Stimulated activated CD4-positive, alpha-beta T cell treated with anti-CD3 and anti-CD28 coated beads, Interleukin-1b, Interleukin-23, amount 100 ng/mL, for 4 hours (primary cell): Measurements from ENCODE around the gene SPSB3.

Experiments used
- DNase-seq, 2 donors: peaks; one replicate each; pipeline ENCODE4 v3.0.0-alpha.2; 2020; ENCODE audit warnings: low read depth in 2 of 2

Gene SPSB3

DNA sequence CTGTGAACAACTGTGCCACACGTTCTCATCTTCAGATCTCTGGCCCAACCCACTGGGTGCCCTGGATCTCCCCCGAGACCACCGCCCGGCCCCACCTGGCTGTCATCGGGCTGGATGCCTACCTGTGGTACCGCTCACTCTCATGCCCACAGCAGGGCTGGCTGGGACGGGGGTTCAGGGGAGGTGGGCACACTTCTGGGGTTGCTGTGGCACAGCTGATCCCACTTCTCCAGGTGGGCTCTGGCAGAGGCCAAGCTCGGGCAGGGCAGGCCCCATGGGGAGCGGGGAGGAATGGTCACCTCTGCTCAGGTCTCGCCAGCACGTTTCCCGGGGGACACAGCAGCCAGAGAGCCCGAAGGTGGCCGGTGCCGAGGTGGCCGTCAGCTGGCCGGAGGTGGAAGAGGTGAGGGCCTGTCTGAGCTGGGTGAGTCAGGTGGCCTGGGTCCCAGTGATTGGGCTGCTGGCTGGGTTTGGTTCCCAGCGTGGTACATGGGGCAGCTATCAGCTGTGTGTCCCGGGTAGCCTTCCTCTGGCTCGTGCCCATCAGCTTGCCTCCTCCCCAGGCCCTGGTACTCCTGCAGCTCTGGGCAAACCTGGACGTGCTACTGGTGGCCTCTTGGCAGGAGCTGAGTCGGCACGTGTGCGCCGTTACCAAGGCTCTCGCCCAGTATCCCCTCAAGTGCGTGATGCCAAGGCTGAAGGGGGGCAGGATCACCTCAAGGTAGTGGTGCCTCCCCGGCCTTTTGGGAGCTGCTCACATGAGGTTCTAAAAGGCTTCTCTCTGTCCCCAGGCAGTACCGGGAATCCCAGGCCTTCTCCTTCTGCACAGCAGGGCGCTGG is 7.1 kb downstream of the SPSB3 start:
- no peak for DNase-seq

DNA sequence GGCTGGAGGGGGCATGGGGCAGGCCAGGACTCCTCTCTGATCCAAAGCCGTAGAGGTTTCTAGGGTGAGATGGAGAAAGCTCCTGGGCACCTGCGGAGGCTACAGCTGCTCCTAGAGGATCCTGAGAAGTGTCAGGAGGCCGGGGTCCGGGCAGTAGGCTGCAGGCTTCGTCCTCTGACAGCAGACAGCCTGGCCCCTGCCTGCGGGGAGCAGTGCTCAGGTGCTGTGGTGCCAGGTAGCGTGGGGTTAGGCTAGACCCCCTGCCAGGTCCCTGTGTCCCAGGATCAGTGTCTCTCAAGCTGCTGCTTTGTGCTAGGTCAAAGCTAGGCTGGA is 8.0 kb downstream of the SPSB3 start:
- no peak for DNase-seq

DNA sequence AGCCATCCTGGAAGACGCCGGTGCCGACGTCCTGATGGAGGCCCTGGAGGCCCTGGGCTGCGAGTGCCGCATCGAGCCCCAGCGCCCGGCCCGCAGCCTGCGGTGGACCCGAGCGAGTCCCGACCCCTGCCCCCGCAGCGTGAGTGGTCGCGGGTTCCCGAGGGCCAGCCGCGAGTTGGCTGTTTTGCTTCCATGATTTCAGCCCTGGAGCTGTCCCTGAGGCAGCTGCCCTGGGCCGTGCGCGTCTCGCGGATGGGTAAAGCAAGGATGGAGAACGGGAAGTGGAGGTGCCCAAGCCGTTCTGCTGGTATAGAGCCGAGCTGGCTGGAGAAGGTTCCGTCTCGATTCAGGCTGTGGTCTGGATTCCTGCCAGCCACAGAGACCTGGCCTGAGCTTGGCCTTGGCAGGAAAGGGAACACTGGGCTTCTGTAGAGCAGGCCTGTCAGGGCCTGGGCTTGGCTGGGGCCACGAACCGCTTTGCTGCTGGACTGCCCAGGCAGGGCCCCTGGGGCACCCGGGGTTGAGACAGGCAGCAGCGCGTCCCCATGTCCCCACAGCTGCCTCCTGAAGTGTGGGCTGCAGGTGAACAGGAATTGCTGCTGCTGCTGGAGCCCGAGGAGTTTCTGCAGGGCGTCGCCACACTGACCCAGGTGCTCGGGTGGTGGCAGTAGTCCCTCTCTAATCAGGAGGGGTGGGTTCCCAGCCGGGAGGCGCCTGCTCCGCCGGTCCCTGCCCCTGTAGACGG is 8.5 kb downstream of the SPSB3 start:
- no peak for DNase-seq

DNA sequence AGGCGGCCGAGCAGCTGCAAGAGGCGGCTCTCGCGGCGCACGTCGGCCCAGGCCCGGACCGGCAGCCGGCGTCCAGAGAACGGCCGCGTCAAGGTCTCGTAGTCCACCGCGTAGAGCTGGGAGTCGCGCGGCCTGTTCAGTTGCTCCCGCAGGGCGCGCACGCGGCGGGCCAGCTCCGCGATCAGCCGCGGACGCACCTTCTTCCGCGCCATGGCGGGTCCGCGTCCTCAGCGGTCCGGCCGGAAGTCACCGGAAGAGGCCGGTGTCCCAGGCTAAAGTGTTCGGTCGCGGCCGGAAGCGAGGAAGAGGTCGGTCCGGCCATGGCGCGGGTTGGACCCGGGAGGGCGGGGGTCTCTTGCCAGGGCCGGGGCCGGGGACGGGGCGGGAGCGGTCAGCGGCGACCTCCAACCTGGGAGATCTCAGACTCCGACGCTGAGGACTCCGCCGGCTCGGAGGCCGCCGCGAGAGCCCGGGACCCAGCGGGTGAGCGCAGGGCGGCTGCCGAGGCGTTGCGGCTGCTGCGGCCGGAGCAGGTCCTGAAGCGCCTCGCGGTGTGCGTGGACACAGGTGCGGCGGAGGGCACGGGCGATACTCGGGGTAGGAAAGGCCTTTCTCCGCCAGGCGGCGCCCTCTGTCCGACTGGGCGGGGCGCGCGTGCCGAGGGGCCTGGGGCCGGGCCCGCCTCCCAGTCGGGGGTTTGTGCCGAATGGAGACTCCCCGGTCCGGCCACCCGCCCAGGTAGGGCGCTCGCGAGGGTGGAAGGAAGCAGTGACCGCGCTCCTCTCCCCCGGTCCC is 9.3 kb downstream of the SPSB3 start, which contains the start of gene MRPS34:
TSS of gene MRPS34 (minus strand) at position 227 of the 795 bp plus-strand sequence. CDS start at position 212, 15 bp downstream.
- DNase-seq = peak; percentile 65 to 77

DNA sequence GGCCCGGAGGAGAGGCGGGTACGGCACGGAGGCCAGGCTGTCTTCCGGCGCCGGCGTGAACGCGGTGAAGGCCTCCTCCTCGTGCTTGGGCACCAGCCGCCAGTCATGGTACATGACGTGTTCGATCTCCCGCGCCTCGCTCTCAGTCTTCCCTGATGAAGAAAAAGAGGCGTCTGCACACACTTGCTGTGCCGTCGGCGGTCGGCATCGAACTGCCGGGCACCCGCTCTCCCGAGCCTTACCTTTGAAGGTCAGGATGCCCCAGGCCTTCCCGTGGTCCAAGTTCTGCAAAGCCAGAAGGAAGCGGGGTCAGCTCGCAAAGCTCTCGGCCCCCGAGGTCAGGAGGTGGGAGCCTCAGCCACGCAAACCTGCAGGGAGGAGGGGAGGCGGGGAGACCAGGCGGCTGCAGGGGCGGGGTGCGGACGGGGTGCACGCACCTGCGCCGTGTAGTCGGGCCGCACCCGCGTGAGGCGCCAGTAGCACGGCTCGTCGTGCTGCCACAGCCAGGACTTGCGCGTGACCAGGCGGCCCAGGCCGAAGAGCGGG is 9.9 kb downstream of the SPSB3 start, which contains the start of gene EME2:
TSS of gene EME2 (plus strand) at position 449 of the 546 bp plus-strand sequence. CDS start 418 bp downstream, outside the sequence.
- DNase-seq = peak in 1 of 2 donors; percentile 43

DNA sequence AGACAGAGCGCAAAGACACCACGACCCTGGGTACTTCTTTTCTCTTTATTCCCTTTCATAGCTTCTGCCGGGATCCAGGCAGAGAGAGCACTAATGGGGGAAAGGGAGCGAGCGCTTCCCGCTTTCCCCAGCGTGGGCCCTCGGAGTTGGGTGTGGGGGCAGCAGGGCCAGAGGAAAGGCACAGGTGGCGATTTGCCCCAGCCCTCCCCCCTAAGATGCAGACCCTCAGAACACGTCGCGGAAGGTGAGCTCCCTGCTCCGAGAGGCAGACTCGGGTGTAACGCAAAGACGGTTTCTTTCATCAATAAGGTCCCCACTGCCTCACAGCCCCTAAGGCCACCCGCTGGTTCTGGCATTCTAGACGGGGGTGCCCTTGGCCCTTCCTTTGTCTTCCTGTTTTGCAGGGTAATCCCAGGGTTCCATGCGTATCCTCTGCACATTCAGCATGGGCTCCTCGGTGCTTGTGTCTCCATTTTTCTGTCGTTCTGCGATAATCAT is 10.5 kb downstream of the SPSB3 start:
- DNase-seq = no peak

DNA sequence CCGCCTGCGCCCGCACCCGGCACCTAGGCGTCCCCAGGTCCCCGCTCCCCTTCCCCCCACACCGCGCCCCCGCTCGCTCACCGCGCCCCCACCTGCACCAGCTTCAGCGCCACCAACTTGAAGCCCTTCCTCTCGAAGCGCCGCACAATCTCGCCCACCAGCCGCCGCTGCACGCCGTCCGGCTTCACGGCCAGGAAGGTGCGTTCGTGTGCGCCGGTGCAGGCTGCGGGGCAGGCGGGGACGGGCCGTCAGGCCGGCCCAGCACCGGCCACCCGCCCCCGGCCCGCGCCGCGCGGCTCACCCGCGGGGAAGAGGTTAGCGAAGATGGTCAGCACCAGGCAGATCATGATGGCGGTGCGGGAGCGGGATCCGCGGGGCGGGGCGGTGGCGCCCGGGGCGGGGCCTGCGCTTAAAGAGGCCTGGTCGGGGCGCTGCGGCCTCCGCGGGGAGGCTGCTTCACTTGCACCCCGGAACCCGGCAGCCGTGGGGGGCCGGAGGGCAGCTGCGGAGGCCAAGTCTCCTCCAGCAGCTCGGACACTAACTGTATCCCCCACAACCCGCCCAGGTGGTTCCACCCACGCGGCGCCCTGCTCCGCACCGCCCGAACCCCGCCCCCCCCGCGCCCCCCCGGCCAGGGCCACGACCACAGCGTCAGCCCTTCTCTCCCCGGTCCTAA is 11.0 kb downstream of the SPSB3 start, which contains the start of gene NME3:
TSS of gene NME3 (minus strand) at position 356 of the 676 bp plus-strand sequence. CDS start at position 347, 9 bp downstream.
- peak; percentile 56 to 78 for DNase-seq

DNA sequence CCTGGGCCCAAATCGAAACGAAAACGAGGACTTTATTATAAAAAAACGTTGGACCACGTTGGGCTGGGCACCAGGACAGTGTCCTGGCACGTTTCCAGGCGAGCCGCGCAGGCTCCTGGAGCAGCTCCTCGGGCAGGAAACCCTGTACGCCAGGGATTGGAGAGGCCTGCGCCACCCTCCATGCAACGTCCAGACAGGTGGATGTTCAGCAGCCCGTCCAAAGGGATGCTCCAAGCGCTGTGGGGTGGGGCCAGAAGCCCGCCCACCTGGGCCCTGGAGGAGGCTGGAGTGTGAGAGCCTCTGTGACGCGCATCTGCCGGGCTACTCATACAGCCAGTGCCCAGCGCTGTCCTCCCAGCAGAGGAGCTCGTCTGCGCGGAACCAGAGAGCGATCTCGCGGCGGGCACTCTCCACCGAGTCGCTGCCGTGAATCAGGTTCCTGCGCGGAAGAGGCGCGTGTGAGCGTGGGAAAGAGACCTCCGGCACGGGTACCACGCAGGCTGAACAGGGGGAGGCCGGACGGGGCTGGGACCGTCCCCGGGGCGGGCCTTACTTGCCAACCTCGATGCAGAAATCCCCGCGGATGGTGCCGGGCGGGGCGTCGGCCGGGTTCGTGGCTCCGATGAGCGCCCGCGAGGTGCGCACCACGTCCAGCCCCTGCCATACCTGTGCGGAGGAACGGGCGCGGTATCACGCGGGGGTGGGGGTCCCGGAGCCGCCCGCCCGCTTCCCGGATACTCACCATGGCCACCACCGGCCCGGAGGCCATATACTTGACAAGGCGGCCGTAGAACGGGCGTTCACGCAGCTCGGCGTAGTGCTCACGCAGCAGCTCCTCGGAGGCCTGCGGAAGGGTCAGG is 11.8 kb downstream of the SPSB3 start:
- peak in 1 of 2 donors; percentile 66 for DNase-seq

DNA sequence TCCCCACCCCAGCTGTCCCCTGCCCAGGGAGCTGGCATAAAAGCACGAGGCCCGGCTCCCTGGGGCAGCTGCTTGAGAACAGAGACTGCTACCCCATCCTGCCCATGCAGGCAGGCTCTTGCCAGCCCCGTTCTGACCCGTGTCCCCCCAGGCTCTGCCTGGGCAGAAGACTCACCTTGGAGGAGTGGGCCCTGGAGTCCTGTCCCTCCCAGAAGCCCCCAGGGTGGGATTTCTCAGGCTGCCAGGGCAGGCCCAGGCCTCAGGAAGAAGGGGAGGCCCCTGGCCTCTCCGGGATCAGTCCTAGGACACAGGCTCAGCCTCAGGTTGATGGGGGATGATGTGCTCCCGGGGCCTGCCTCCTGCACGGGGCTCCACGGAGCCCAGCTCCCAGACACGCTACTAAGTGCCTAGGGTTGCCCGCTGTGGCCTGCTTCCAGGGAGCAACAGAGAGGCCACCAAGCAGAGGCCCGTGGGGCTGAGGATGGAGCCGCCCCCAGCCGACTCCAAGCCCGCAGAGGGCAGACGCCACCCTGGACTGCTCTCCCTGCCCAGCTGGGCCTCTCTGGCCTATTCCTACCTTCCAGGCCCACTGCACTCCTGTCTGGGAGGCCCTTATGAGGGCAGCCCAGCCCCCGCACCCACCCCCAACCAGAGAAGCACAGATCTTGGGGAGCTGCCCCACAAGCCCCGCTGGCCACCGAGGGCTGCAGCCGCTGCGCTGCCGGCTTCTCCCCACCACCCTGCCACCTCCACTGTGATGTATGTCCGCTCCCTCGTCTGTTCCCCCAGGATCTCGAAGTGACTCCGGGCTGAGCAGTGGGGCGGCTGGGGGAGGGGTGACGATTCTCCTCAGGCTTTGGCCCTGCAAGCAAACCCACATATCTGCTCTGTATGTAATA is 12.7 kb downstream of the SPSB3 start:
- DNase-seq = no peak

DNA sequence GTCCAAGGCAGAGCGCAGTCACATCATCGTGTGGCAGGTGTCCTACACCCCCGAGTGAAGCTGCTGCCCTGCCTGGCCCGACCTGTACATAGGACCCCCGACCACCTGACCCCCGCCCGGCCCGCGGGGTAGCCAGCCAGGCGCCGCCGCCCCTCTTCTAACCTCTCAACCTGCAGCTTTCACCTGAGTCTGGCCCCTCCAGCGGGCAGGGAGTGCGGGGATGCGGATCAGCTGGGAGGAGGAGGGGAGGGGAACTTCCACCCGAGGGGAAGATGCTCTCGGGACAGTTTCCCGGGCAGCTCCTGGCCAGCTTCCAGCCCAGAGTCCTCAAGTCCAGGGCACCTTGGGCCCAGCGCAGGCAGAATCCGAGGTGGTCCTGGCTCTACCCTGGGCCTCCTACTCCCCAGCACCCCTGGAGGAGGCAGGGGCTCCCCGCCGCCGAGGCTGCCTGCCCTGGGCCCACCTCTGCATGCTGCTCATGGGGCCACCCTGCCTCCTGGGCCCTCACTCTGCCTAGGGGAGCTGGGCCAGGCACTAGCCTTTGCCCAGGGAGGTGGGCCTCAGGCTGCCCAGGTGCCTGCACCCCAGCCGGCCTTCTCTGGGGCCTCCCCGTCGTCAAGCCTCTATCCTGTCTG is 13.5 kb downstream of the SPSB3 start:
- no peak for DNase-seq

DNA sequence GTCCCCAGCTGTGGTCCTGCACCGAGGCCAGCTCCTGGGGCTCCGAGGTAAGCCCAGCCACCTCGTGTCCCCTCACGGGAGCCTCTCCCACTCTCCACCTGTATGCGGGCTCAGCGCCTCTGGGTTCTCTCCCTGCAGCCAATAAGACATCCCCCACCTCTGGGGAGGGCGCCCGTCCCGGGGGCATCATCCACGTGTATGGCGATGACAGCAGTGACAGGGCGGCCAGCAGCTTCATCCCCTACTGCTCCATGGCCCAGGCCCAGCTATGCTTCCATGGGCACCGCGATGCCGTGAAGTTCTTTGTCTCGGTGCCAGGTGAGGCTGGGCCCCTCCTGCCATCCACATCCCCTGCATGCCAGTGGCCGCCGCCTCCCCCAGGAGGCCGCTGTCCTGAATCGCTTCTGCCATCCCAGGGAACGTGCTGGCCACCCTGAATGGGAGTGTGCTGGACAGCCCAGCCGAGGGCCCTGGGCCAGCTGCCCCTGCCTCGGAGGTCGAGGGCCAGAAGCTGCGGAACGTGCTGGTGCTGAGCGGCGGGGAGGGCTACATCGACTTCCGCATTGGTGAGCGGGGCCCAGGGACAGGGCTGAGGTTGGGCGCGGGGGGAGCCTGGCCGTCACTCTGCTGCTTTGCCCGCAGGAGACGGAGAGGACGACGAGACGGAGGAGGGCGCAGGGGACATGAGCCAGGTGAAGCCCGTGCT is 14.2 kb downstream of the SPSB3 start:
- DNase-seq = no peak

DNA sequence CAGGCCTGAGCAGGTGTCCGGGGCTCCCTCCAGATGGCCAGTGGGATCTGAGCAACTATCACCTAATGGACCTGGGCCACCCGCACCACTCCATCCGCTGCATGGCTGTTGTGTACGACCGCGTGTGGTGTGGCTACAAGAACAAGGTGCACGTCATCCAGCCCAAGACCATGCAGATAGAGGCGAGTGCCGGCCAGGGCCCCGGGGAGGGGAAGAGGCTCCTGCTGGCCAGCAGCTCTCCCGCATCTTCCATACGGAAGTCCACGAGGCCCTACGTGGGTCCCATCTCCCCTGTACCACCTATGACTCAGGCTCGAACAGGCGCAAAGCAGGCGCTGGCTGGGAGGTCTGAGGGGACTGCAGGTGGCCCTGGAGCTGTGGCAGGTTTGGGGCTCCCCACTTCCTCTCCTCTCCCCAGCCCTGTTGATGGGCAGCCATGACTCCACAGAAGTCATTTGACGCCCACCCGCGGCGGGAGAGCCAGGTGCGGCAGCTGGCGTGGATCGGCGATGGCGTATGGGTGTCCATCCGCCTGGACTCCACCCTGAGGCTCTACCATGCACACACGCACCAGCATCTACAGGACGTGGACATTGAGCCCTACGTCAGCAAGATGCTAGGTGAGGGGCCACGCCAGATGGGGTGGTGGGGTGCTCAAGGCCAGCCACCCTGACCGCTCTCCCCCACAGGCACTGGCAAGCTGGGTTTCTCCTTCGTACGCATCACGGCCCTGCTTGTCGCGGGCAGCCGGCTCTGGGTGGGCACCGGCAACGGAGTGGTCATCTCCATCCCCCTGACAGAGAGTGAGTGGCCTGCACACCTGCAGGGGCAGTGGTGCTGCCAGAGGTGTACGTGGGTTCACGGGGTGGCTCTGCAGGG is 15.0 kb downstream of the SPSB3 start:
- DNase-seq = no peak

DNA sequence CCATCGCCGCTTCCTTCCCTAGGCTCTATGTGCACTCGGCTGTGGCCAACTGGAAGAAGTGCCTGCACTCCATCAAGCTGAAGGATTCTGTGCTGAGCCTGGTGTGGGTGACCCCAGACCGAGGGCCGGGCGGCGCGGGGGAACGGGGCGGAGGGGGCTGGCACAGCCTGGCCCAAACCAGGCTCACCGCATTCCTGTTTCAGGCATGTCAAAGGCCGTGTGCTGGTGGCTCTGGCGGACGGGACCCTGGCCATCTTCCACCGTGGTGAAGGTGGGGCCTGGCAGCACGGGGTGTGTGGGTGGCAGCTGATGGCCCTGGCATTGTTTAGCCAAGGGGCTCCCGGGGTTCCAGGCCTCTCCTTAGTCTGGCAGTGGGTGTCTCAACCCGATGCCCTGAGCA is 15.7 kb downstream of the SPSB3 start:
- no peak for DNase-seq

DNA sequence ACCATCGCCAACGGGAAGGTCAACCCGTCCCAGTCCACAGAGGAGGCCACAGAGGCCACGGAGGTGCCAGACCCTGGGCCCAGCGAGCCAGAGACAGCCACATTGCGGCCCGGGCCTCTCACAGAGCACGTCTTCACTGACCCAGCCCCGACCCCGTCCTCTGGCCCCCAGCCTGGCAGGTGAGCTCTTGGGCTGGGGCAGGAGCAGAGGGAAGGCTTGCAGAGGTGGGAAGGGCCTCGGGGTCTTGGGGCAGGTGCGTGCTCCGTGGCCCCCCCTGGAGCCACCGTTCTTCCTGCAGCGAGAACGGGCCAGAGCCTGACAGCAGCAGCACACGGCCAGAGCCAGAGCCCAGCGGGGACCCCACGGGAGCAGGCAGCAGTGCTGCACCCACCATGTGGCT is 16.1 kb downstream of the SPSB3 start:
- no peak for DNase-seq

DNA sequence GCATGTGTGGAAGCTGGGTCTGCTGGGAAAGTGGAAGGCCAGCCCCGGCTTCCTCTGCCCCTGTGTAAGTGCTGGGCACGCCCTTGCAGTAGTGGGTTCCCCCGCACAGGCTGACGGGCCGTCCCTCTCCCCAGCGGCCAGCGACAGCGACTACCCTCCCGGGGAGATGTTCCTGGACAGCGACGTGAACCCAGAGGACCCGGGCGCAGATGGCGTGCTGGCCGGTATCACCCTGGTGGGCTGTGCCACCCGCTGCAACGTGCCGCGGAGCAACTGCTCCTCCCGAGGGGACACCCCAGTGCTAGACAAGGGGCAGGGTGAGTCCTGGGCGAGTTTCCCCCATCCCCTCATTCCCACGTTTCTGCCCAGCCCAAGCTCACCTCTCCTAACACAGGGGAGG is 16.5 kb downstream of the SPSB3 start:
- no peak for DNase-seq

DNA sequence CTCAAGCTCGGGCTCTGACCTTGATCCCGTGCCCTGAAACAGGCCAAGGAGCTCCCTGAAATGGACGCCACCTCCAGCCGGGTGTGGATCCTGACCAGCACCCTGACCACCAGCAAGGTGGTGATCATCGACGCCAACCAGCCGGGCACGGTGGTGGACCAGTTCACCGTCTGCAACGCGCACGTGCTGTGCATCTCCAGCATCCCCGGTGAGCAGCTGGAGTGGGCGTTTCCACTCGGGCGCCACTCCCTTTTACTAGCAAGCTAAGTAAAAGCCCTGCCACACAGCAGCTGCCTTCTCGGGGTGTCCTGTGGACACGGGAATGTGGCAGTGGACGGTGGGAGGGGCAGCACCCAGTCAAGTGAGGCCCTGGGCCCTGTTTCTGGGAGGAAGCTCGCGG is 17.4 kb downstream of the SPSB3 start:
- no peak for DNase-seq
